ENCODE data around the gene DISC1.
A peak's percentile ranks its signal among the peaks of the same experiment; 100 is the strongest.
"Not testable (repeated sequence)": the region's sequence is repeated elsewhere in the genome, so short reads cannot be mapped to it uniquely, and the experiment has no call there.

DISC1 gene

GRCh38 chr1:231885209-231885854 is 258.7 kb downstream of the DISC1 start:
- no peak for DNase-seq (ENCODE audit: low read depth in 2 of 2)

- DNase-seq (ENCODE audit: low read depth in 2 of 2): no peak
Observed at GRCh38 chr1:231887166-231887565, 260.6 kb downstream of the DISC1 start.

GRCh38 chr1:231887866-231888265 is 261.3 kb downstream of the DISC1 start:
- peak; percentile 46 to 49 for DNase-seq (ENCODE audit: low read depth in 2 of 2)

- DNase-seq (ENCODE audit: low read depth in 2 of 2): no peak
Observed at GRCh38 chr1:231890791-231891190, 264.2 kb downstream of the DISC1 start.

- DNase-seq (ENCODE audit: low read depth in 2 of 2): no peak
Observed at GRCh38 chr1:231893400-231894102, 267.0 kb downstream of the DISC1 start.

- no peak for DNase-seq (ENCODE audit: low read depth in 2 of 2)
Observed at GRCh38 chr1:231896806-231897205, 270.2 kb downstream of the DISC1 start.

- DNase-seq (ENCODE audit: low read depth in 2 of 2): no peak
Observed at GRCh38 chr1:231899046-231899445, 272.5 kb downstream of the DISC1 start.

- DNase-seq (ENCODE audit: low read depth in 2 of 2): no peak
Observed at GRCh38 chr1:231899713-231900435, 273.3 kb downstream of the DISC1 start.

- no peak for DNase-seq (ENCODE audit: low read depth in 2 of 2)
Observed at GRCh38 chr1:231903586-231904081, 277.0 kb downstream of the DISC1 start.

GRCh38 chr1:231907310-231907709 is 280.7 kb downstream of the DISC1 start:
- DNase-seq (ENCODE audit: low read depth in 2 of 2): not testable (repeated sequence)

GRCh38 chr1:231913493-231913892 is 286.9 kb downstream of the DISC1 start:
- no peak for DNase-seq (ENCODE audit: low read depth in 2 of 2)

- peak; percentile 10 to 16 for DNase-seq (ENCODE audit: low read depth in 2 of 2)
Observed at GRCh38 chr1:231918239-231919015, 291.8 kb downstream of the DISC1 start.

- no peak for DNase-seq (ENCODE audit: low read depth in 2 of 2)
Observed at GRCh38 chr1:231919239-231919885, 292.8 kb downstream of the DISC1 start.

GRCh38 chr1:231919886-231920285 is 293.3 kb downstream of the DISC1 start:
- no peak for DNase-seq (ENCODE audit: low read depth in 2 of 2)

- peak; percentile 30 to 38 for DNase-seq (ENCODE audit: low read depth in 2 of 2)
Observed at GRCh38 chr1:231921646-231922345, 295.2 kb downstream of the DISC1 start.

- no peak for DNase-seq (ENCODE audit: low read depth in 2 of 2)
Observed at GRCh38 chr1:231923491-231924041, 297.0 kb downstream of the DISC1 start.

GRCh38 chr1:231924180-231924579 is 297.6 kb downstream of the DISC1 start:
- no peak for DNase-seq (ENCODE audit: low read depth in 2 of 2)

GRCh38 chr1:231925864-231926263 is 299.3 kb downstream of the DISC1 start:
- no peak for DNase-seq (ENCODE audit: low read depth in 2 of 2)

GRCh38 chr1:231926340-231926739 is 299.8 kb downstream of the DISC1 start:
- no peak for DNase-seq (ENCODE audit: low read depth in 2 of 2)

GRCh38 chr1:231926933-231927332 is 300.3 kb downstream of the DISC1 start:
- no peak for DNase-seq (ENCODE audit: low read depth in 2 of 2)
